CD14-positive monocyte (primary cell): ENCODE results near the gene ARHGAP18. TPM values are rescaled to one million over a fixed set of nuclear protein-coding genes. Genes with fewer than 3 reads are reported as not detected.

ENCODE experiments used
- DNase-seq, 3 donors: peaks; one replicate each; pipeline ENCODE4 v3.0.0-alpha.2; 2011 to 2022
- H2AFZ ChIP-seq: 2 replicates; pipeline ENCODE4 v1.6.0; 2012; ENCODE audit warnings: mild to moderate bottlenecking, low read depth, low read length, inconsistent platforms; ENCODE audit not compliant: insufficient read depth, poor library complexity, severe bottlenecking
- H3K27ac ChIP-seq, 2 donors: 1 replicate in 1 of 2; 2 replicates in 1 of 2; pipeline ENCODE4 v1.5.1; 2012 to 2013; ENCODE audit warnings: low read length in 2 of 2, control low read depth in 1 of 2, inconsistent platforms in 1 of 2, low read depth in 1 of 2, mild to moderate bottlenecking in 1 of 2
- H3K27me3 ChIP-seq, 2 donors: one replicate each; pipeline versions ENCODE4 v1.6.0 to v1.6.1; 2011 to 2013; ENCODE audit warnings: low read length in 2 of 2; ENCODE audit not compliant: control insufficient read depth in 2 of 2, insufficient read depth in 2 of 2
- H3K36me3 ChIP-seq, 2 donors: replicated peaks in 1 of 2; 1 replicate in 1 of 2; 2 replicates in 1 of 2; pipeline versions ENCODE4 v1.5.1 to v1.6.1; 2012 to 2013; ENCODE audit warnings: low read length in 2 of 2, control low read depth in 1 of 2, inconsistent platforms in 1 of 2, mild to moderate bottlenecking in 1 of 2; ENCODE audit not compliant: insufficient read depth in 2 of 2, control insufficient read depth in 1 of 2
- H3K4me1 ChIP-seq, 2 donors: 1 replicate in 1 of 2; 2 replicates in 1 of 2; pipeline versions ENCODE4 v1.5.1 to v1.6.1; 2012 to 2013; ENCODE audit warnings: low read length in 2 of 2, control low read depth in 1 of 2, inconsistent platforms in 1 of 2, mild to moderate bottlenecking in 1 of 2, moderate library complexity in 1 of 2; ENCODE audit not compliant: insufficient read depth in 2 of 2, control insufficient read depth in 1 of 2
- H3K4me2 ChIP-seq: replicated peaks from 2 replicates; pipeline ENCODE3; 2012; ENCODE audit warnings: low read length, moderate library complexity, mild to moderate bottlenecking; ENCODE audit not compliant: poor library complexity, severe bottlenecking; ENCODE audit errors: extremely low read depth
- H3K4me3 ChIP-seq, 3 experiments: fragments of 200-600 bp in 1 of 3; sonication (generic) in 1 of 3; replicated peaks in 1 of 3; 1 replicate in 2 of 3; 2 replicates in 1 of 3; pipeline ENCODE4 v1.5.1; 2011 to 2013; ENCODE audit warnings: low read length in 3 of 3, mild to moderate bottlenecking in 3 of 3, control low read depth in 2 of 3, low read depth in 2 of 3, inconsistent platforms in 1 of 3, moderate library complexity in 1 of 3
- H3K79me2 ChIP-seq: 2 replicates; pipeline ENCODE4 v1.6.0; 2012; ENCODE audit warnings: mild to moderate bottlenecking, control low read depth, inconsistent platforms, low read length, moderate library complexity; ENCODE audit not compliant: insufficient read depth
- H3K9ac ChIP-seq: 2 replicates; pipeline ENCODE4 v1.6.0; 2017; ENCODE audit warnings: low read length, mild to moderate bottlenecking; ENCODE audit not compliant: insufficient read depth, poor library complexity, severe bottlenecking
- H3K9me3 ChIP-seq, 2 donors: replicated peaks in 1 of 2; 1 replicate in 1 of 2; 2 replicates in 1 of 2; pipeline versions ENCODE4 v1.5.1 to v1.6.1; 2012 to 2013; ENCODE audit warnings: low read length in 2 of 2, control low read depth in 1 of 2; ENCODE audit not compliant: control insufficient read depth in 1 of 2, insufficient read depth in 1 of 2
- H4K20me1 ChIP-seq: 2 replicates; pipeline ENCODE4 v1.6.0; 2012; ENCODE audit warnings: mild to moderate bottlenecking, low read length, control low read depth, moderate library complexity; ENCODE audit not compliant: insufficient read depth
- H3K27ac Mint-ChIP-seq, 7 donors: one replicate each; pipeline ENCODE4 v1.8.0; 2020; ENCODE audit warnings: mild to moderate bottlenecking in 7 of 7, mixed read lengths in 7 of 7, moderate library complexity in 6 of 7, inconsistent platforms in 2 of 7
- H3K27me3 Mint-ChIP-seq, 3 donors: one replicate each; pipeline ENCODE4 v1.8.0; 2021 to 2022; ENCODE audit warnings: low read depth in 3 of 3, mild to moderate bottlenecking in 3 of 3, mixed read lengths in 3 of 3, moderate library complexity in 3 of 3, inconsistent platforms in 1 of 3
- H3K36me3 Mint-ChIP-seq, 2 donors: one replicate each; pipeline ENCODE4 v1.8.0; 2020; ENCODE audit warnings: mixed read lengths in 2 of 2, inconsistent platforms in 1 of 2, mild to moderate bottlenecking in 1 of 2
- H3K4me1 Mint-ChIP-seq: one replicate; pipeline ENCODE4 v1.8.0; 2020; ENCODE audit warnings: mild to moderate bottlenecking, mixed read lengths
- H3K4me3 Mint-ChIP-seq, 2 donors: one replicate each; pipeline ENCODE4 v1.8.0; 2020; ENCODE audit warnings: mild to moderate bottlenecking in 2 of 2, mixed read lengths in 2 of 2, moderate library complexity in 1 of 2
- H3K9me3 Mint-ChIP-seq, 7 donors: one replicate each; pipeline ENCODE4 v1.8.0; 2020 to 2022; ENCODE audit warnings: mixed read lengths in 7 of 7, mild to moderate bottlenecking in 6 of 7, moderate library complexity in 6 of 7, inconsistent platforms in 2 of 7
- WGBS: methylation state at CpG from one replicate; pipeline ENCODE4 v1.1.5; 2013; ENCODE audit warnings: missing lambda C conversion rate; ENCODE audit not compliant: insufficient coverage; 5-methylcytosine and 5-hydroxymethylcytosine counted together
- intact Hi-C, 2 donors: fragments of 100-400 bp; cut with micrococcal nuclease; formaldehyde crosslinking; loops; one replicate each; pipeline versions ENCODE4 v1.15.0 to v1.15.1; 2023
- polyA plus RNA-seq, 3 donors: library from polyadenylated mRNA; depleted of rRNA in 1 of 3; unstranded in 2 of 3; stranded (reverse) in 1 of 3; fragments of 300-500 nt in 2 of 3; fragments of >200 nt in 1 of 3; fragmentation: Illumina TruSeq in 2 of 3; gene quantifications; 1 replicate in 2 of 3; 2 replicates in 1 of 3; pipeline ENCODE4 v1.2.3, GENCODE V29; 2012 to 2021
- TF ChIP-seq, protein P1 (sequence below): fragments of 200-600 bp; IDR thresholded peaks from one replicate; pipeline ENCODE4 v1.8.0; 2022; ENCODE audit warnings: antibody characterized with exemption, mild to moderate bottlenecking

Gene ARHGAP18
- polyA plus RNA-seq, 3 donors, result 3.7 to 5.6 (median 3.8) TPM

DNA sequence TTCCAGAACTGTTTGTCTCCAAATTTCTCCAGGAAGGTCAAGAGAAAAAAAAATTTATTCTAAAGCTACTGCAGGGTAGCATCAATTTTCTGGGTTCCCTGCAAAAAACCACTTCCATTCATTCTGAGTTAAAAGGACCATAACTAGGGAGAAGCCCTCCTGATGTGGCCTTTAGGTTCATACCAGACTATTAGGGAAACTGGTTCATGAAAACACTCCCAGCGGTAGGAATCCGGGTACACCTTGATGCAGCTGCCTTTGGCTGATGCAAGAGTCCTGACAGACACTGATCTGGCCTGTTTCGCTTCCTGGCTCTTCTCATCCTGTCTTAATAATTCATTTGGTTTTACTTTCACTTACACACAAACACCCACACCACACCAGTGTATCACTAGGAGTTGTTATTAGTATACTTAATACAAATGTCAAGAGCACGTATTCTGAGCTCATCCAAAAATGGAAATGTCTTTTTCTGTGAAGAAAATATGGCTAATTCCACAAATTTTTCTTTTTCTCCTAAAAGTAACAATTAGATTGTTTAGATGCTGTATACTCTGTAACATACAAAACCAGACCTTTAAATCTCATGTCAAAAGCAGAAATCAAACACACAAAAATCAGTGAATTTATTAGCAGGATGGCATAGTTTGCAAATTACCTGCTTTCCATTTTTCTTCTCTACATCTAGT, 38.4 kb upstream of the ARHGAP18 start:
- H3K27ac ChIP-seq, result peak overlapping the region in 1 of 2 donors; percentile 16
- peaks cover 34 to 46% of the 10 kb centered on the region in 2 donors for H3K4me1 ChIP-seq
- H3K27me3 ChIP-seq, result no peaks in the 10 kb centered on the region
- Mint-ChIP-seq H3K4me1 (peaks cover 41% of the 10 kb centered on the region), H3K9me3 (peaks cover 0 to 1% (median 0%) of the 10 kb centered on the region in 7 donors), H3K36me3 (peaks cover 0 to 2% of the 10 kb centered on the region in 2 donors), H3K27ac (peak overlapping the region in 5 of 7 donors; percentile 32 to 69 (median 50)), H3K4me3 (peak overlapping the region in 1 of 2 donors; percentile 44), H3K27me3 (peaks cover 0 to 4% (median 0%) of the 10 kb centered on the region in 3 donors)
- H3K79me2 ChIP-seq, result no peaks in the 10 kb centered on the region
- 0% methylated on average over 2 of the region's 4 CpGs for WGBS
- no peaks in the 10 kb centered on the region for H3K9me3 ChIP-seq
- H3K4me3 ChIP-seq, result peak overlapping the region in 1 of 3 experiments; percentile 30
- no peaks in the 10 kb centered on the region for H3K36me3 ChIP-seq
- no peaks in the 10 kb centered on the region for H4K20me1 ChIP-seq
- H3K4me2 ChIP-seq, result peak overlapping the region; percentile 29
- H3K9ac ChIP-seq, result no peak overlapping the region
- peak; percentile 16 to 62 (median 56) for DNase-seq
- no peak overlapping the region for H2AFZ ChIP-seq
- TF ChIP-seq, protein P1, sequence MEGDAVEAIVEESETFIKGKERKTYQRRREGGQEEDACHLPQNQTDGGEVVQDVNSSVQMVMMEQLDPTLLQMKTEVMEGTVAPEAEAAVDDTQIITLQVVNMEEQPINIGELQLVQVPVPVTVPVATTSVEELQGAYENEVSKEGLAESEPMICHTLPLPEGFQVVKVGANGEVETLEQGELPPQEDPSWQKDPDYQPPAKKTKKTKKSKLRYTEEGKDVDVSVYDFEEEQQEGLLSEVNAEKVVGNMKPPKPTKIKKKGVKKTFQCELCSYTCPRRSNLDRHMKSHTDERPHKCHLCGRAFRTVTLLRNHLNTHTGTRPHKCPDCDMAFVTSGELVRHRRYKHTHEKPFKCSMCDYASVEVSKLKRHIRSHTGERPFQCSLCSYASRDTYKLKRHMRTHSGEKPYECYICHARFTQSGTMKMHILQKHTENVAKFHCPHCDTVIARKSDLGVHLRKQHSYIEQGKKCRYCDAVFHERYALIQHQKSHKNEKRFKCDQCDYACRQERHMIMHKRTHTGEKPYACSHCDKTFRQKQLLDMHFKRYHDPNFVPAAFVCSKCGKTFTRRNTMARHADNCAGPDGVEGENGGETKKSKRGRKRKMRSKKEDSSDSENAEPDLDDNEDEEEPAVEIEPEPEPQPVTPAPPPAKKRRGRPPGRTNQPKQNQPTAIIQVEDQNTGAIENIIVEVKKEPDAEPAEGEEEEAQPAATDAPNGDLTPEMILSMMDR, result no peak
- intact Hi-C loops, result loop anchor here in 1 of 2 donors (5.0 kb wide), 1 partner anchor 76 kb away; no protein-coding TSS in a partner anchor

DNA sequence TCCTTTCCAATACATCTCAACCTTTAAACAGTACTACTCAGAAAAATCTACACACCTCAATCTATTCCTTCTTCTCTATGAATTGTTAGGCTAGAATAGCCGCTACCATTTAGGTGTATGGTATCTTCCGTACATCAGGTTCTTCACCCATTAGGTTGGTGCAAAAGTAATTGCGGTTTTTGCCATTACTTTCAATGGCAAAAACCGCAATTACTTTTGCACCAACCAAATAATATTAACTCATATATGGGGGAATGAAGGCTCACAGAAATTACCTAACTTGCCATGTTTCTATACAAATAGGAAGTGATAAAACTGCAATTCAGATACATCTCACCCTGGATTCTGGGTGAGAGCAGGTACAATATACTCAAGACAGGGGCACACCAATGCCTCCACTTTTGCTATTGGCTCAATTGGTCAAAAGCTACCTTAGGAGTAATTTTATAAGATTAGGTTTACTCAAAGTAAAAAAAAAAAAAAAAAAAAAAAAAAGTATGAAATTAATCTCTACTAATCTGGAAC, 37.7 kb upstream of the ARHGAP18 start:
- Histone ChIP-seq H3K4me1 (peaks cover 27 to 39% of the 10 kb centered on the region in 2 donors), H3K4me2 (no peak overlapping the region), H3K36me3 (no peaks in the 10 kb centered on the region), H3K9ac (no peak overlapping the region), H2AFZ (no peak overlapping the region), H4K20me1 (no peaks in the 10 kb centered on the region), H3K27me3 (no peaks in the 10 kb centered on the region), H3K4me3 (no peak overlapping the region), H3K27ac (no peak overlapping the region), H3K9me3 (no peaks in the 10 kb centered on the region), H3K79me2 (no peaks in the 10 kb centered on the region)
- 100% methylated on average over 2 of the region's 4 CpGs for WGBS
- TF ChIP-seq, protein P1, result no peak
- H3K36me3 Mint-ChIP-seq, result peaks cover 0 to 2% of the 10 kb centered on the region in 2 donors
- H3K4me1 Mint-ChIP-seq, result peaks cover 36% of the 10 kb centered on the region
- no peak overlapping the region for H3K4me3 Mint-ChIP-seq
- peaks cover 0 to under 1% (median 0%) of the 10 kb centered on the region in 3 donors for H3K27me3 Mint-ChIP-seq
- no peak overlapping the region for H3K27ac Mint-ChIP-seq
- peaks cover 0 to 1% (median 0%) of the 10 kb centered on the region in 7 donors for H3K9me3 Mint-ChIP-seq
- DNase-seq, result no peak
- intact Hi-C loops, result loop anchor here in 1 of 2 donors (5.0 kb wide), 1 partner anchor 75 kb away; no protein-coding TSS in a partner anchor
